GM18907 (cell line): Measurements from ENCODE around the gene NELL1.

Experiments used
- ATAC-seq: cut with Tn5 transposase; IDR thresholded peaks from one replicate; pipeline ENCODE4 v1.9.1; 2021; ENCODE audit warnings: mild to moderate bottlenecking, moderate library complexity; ENCODE audit not compliant: unreplicated experiment

The NELL1 gene

GRCh38 chr11:20661850-20662249, 7.5 kb upstream of the NELL1 start:
- ATAC-seq = no peak

DNA sequence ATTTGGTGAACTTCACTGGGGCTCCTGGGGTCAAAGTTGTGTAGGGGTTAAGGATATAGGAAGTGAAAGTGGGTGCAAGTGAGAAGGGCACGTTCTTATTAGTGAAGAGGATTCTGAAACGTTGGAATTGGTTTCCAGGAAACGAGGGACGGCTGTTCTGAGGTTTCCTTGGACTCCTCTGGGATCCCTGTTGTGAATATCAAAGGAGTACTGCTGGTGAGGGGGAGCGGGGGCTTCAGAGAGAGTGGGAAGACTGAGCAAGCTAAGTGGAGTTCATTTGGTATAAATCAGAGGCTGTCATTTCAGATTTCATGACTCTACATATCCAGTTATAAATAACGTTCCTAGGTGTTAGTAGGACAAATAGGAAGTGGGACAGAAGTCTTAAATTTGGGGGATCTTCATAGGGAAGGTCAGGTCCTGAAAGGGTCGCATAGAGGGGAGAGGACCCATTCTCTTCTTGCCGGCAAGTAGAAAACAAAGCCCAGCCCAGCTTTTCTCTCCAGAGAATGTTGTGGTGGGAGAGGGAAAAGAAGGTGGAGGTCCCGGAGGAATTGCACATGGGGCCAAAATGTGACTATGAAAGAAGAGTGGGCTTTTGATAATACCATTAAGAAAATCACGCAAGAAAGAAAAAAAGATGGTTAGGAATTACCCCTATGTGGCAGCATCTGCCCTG, 1.1 kb upstream of the NELL1 start:
- ATAC-seq = no peak

GRCh38 chr11:20669820-20670684, 666 bp downstream of the NELL1 start:
- ATAC-seq = no peak

GRCh38 chr11:20670932-20671403, 1.6 kb downstream of the NELL1 start:
- ATAC-seq = no peak

DNA sequence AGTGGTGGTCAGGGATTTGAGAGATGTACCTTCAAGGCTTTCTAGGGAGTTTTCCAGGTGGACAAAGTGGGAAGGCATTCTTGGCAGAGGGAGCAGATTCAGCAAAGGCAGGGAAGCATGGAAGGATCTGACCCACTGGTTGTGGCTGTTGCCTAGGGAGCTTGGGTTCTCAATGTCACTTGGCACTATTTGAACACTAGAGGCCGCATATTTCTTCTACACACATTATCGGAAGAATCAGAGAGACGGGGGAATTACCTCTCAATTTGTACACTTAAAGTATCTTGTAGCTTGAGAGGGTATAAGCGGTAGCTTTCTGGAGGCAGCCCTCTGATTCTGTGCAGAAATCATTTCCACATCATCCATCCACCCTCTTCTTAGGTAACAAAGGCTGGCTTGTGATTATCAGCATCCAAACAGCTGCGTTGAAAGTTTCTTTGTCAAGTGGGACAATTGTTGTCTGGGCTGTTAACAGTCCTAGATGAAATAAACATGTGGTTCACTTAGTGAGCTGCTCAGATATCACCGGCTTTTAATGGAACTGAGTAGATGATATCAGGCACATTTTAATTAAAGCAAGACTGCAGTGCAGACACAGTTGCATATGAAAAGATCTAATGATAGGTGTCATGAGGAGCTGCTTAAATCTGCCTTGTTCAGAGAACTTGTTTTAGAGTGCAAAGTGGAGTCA, 2.6 kb downstream of the NELL1 start:
- ATAC-seq = peak; percentile 59

DNA sequence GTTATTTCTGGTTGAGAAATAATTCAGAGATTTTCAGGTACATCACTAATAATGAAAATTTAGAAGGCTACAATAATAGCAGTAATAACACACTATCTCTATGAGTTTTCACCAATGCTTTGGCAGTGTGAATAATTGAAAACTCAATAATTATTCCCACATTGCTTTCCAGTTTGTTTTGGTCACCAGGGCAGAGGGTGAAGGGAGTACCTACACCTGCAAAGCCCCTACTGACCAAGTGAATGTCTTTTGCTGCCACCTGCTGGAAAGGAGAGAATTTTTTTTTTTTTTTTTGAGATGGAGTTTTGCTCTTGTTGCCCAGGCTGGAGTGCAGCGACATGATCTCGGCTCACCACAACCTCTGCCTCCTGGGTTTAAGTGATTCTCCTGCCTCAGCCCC, 3.2 kb downstream of the NELL1 start:
- no peak for ATAC-seq

DNA sequence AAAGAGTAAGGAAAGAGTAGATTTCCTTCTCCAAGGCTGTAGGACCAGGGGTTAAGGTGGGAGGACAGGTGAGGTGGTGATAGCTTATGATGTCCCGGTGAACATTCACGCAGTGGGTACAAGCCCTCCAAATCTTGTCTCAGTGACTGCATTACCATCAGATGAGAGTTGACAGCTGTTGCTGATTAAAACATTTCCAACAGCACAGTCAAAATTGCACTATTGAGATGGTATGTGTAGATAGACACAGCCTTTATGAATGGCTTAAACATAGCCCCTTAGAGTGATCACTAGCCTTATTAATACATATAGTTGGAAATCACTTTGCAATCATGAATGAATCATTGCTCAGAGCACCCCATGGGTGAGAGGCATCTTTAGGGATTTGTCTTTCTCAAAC, 7.3 kb downstream of the NELL1 start:
- no peak for ATAC-seq

DNA sequence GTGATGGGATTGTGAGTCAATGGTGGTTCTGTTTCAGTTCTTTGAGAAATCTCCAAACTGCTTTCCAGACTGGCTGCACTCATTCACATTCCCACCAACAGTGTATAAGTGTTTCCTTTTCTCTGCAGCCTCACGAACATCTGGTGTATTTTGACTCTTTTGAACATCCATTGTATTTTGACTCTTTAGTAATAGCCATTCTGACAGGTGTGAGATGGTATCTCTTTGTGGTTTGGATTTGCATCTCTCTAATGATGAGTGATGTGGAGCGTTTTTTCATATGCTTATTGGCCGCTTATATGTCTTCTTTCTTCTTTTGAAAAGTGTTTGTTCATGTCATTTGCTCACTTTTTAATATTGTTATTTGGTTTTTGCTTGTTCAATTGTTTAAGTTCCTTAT, 19.4 kb downstream of the NELL1 start:
- ATAC-seq = no peak

DNA sequence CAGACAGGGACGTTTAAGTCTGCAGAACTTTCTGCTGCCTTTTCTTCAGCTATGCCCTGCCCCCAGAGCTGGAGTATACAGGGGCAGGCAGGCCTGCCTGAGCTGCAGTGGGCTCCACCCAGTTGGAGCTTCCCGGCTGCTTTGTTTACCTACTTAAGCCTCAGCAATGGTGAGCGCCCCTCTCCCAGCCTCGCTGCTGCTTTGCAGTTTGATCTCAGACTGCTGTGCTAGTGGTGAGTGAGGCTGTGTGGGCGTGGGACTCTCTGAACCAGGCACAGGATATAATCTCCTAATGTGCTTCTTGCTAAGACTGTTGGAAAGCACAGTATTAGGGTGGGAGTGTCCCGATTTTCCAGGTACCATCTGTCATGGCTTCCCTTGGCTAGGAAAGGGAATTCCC, 38.5 kb downstream of the NELL1 start:
- ATAC-seq = no peak

- ATAC-seq = no peak
Observed at GRCh38 chr11:20712912-20713311, 43.5 kb downstream of the NELL1 start.

DNA sequence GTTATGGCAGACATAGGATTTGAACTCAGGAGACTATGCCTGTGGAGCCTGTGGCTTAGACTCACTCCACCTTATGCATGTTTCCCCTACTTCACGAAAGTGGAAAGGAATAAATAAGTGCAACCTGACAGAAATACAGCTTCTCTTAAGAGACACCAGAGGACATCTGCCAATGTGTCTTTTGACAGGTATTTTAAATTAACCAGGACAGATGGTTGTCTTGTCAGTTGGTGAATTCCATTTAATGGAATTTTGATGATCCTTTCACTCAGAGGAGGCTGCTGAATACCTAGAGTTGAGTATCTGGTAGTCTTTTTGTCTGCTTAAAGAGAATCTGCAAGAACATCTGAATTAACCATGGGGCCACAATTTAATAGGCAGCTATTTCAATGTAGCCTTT, 46.1 kb downstream of the NELL1 start:
- ATAC-seq = no peak

DNA sequence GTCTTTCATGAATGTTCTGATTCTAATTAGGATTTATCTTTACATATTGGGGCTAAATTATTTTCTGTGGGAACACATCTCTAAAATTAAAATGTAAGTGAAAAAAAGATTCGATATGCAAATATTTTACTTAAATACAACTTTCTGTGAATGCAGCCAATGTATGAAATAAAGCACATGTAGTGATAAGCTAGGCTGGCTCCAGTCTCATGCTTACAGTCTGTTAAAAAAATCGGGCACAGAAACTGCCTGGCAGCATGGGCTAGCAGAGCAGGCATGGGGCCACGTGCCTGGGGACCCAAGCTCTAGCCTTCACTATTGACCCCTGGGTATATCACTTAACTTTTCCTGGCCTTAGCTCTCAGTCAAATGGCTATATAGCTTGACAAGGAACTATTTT, 46.5 kb downstream of the NELL1 start:
- ATAC-seq = no peak

DNA sequence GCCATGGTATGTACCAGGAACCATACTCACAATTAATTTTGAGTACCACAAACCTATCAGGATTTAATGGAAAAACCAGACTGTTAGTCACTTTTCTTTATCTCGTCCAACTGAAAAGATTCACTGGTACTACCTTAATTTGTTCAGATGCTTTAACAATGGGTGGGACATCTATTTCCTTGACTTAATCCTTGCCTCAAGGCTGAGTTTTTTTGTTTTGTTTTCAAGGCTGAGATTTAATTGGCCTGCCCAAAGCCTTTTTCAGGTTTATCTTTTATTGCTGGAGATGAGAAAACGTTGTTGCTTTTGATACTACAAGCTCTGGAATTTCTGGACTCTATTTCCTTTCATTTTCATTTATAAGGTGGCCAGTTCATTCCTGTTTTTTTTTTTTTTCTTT, 50.4 kb downstream of the NELL1 start:
- ATAC-seq = no peak

DNA sequence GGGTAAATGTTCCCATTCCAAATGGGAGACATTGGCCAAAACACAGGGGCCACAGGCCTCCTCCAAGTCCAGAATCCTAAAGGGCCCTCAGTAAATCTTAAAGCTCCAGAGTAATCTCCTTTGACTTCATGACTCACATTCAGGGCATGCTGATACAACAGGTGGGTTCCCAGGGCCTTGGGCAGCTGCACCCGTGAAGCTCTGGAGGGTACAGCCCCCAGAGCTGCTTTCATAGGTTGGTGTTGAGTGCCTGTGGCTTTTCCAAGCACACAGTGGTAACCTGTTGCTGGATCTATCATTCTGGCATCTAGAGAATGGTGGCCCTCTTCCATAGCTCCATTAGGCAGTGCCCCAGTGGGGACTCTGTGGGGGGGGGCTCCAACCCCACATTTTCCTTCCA, 54.0 kb downstream of the NELL1 start:
- ATAC-seq = no peak

DNA sequence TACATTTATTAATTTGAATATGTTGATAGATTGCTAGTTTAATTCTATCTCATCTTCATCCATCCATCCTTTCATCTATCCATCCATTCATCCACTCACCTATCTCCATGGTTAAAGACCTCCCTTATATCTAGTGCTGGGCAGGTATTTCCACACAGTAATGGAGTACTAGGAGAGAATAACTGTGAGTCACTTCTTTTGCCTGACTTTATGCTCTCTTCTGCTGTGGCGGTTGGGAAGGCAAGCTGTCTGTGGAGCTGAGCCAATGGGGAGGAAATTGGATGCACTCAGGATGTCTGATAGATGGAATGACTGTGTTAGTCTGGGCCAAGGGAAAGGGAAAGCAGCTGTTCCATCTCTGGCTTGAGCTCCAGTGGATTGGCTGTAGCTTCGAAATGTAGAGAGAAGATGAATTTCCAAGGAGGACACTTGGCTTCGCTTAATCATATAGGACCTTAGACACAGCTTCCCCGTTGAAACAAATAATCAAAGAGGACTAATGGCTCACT, 60.3 kb downstream of the NELL1 start:
- no peak for ATAC-seq

DNA sequence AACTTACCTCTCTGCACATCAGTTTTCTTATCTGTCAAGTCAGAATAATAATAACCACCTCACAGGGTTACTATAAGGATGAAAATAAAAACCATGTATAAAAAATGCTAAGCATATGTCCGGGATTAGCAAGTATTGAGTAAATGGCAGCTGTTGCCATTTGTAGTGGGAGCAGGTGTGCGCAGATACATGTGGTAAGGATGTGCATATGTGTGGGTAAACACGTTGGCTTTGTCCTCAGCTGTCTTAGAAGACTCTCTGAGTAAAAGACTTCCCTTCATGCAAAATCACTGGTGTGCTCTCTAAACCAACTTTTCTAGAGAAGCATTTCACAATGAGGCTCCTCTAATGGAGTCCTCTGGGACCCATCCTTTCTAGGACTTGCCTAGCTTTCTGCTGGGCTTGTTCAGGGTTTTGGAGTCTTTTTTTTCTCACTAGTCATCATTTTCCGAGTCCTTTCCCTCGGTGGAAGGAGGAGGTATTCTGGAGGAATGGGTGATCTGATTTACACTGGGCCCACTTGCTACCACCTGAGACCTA, 62.4 kb downstream of the NELL1 start:
- ATAC-seq = no peak

DNA sequence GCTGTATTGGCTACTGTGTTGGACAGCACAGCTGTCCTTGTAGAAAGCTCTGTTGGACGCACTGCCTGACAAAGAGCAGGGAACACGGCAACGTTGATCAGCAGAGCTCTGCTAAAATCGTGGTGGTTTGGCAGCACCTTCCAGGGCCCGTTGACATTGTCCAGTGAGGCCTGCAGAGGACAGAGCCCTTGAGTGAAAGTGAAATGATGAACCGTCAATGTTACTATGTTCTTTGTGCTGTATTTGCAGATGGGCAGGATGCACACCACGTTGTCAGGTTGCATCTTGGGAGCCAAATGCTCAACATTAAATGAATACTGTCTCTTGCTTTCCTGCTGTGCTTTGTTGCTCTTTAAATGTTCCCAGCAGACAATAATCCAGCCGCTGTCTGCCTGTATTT, 69.7 kb downstream of the NELL1 start:
- ATAC-seq = no peak

- ATAC-seq = no peak
Observed at GRCh38 chr11:20739577-20739976, 70.2 kb downstream of the NELL1 start.

- no peak for ATAC-seq
Observed at GRCh38 chr11:20754933-20755332, 85.5 kb downstream of the NELL1 start.

- no peak for ATAC-seq
Observed at GRCh38 chr11:20759541-20759940, 90.2 kb downstream of the NELL1 start.

DNA sequence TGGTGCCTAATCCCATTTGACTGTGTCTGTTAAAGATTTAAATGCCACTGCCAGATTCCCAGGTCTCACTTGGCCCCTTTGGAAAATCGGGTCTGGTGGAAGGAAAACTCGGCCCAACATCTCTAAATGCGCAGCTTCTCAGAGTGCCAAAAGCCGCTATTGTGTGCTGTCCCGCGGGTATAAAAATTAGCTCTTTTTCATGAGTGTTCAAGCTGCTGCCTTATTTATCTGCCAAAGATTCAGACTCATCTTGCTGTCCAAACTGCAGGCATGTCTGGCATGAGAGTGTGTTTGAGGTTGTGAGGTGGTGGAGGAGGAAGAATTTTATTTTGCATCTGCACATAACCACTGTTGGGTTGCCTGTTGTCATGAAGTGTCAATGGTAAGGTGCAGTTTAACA, 91.4 kb downstream of the NELL1 start:
- ATAC-seq = no peak
